ENCODE measurements around the gene LGALS16. TPM values are rescaled to one million over a fixed set of nuclear protein-coding genes. Genes with fewer than 3 reads are reported as not detected.
A peak's percentile ranks its signal among the peaks of the same experiment; 100 is the strongest.

The LGALS16 gene
- total and polyA plus RNA-seq, 10 of the 15 experiments (the other 5 are each of a cell fraction or from before 2014, with no cell fraction given), result not detected

- TF ChIP-seq MYC (IDR thresholded peaks at IDR 0.05; ENCODE audit: insufficient read depth, insufficient read length, insufficient replicate concordance, low read length, severe bottlenecking) (peak; percentile 33), YY1 (IDR thresholded peaks at IDR 0.05; ENCODE audit: low read depth, low read length) (peak; percentile 39; the same call in 1 of the 2 replicates), SPI1 (IDR thresholded peaks at IDR 0.05; ENCODE audit: borderline replicate concordance, insufficient read depth, low read depth, low read length) (peak; percentile 15; the same call in 1 of the 2 replicates), CUX1 (IDR thresholded peaks at IDR 0.05; ENCODE audit: insufficient replicate concordance, low read depth, low read length) (no peak), POLR2A (IDR thresholded peaks at IDR 0.05; ENCODE audit: low read depth, low read length) (peak; percentile 85), NBN (IDR thresholded peaks at IDR 0.05) (no peak; the same call in 1 of the 2 replicates), RB1 (IDR thresholded peaks at IDR 0.05; ENCODE audit: borderline replicate concordance) (no peak), YBX1 (IDR thresholded peaks at IDR 0.05) (no peak), ZNF592 (IDR thresholded peaks at IDR 0.05) (no peak), ATF2 (IDR thresholded peaks at IDR 0.05; ENCODE audit: low read length) (no peak), TCF12 (IDR thresholded peaks at IDR 0.05; ENCODE audit: low read depth, low read length) (0 out of 2 replicates have a peak, but pooled peaks have one; percentile 40), ZSCAN29 (IDR thresholded peaks at IDR 0.05) (no peak), STAT1 (conservative IDR thresholded peaks at IDR 0.05) (no peak)
- TF ChIP-seq, protein P1, sequence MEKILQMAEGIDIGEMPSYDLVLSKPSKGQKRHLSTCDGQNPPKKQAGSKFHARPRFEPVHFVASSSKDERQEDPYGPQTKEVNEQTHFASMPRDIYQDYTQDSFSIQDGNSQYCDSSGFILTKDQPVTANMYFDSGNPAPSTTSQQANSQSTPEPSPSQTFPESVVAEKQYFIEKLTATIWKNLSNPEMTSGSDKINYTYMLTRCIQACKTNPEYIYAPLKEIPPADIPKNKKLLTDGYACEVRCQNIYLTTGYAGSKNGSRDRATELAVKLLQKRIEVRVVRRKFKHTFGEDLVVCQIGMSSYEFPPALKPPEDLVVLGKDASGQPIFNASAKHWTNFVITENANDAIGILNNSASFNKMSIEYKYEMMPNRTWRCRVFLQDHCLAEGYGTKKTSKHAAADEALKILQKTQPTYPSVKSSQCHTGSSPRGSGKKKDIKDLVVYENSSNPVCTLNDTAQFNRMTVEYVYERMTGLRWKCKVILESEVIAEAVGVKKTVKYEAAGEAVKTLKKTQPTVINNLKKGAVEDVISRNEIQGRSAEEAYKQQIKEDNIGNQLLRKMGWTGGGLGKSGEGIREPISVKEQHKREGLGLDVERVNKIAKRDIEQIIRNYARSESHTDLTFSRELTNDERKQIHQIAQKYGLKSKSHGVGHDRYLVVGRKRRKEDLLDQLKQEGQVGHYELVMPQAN (conservative IDR thresholded peaks at IDR 0.05), result peak; percentile 57
- TF ChIP-seq, protein P2, sequence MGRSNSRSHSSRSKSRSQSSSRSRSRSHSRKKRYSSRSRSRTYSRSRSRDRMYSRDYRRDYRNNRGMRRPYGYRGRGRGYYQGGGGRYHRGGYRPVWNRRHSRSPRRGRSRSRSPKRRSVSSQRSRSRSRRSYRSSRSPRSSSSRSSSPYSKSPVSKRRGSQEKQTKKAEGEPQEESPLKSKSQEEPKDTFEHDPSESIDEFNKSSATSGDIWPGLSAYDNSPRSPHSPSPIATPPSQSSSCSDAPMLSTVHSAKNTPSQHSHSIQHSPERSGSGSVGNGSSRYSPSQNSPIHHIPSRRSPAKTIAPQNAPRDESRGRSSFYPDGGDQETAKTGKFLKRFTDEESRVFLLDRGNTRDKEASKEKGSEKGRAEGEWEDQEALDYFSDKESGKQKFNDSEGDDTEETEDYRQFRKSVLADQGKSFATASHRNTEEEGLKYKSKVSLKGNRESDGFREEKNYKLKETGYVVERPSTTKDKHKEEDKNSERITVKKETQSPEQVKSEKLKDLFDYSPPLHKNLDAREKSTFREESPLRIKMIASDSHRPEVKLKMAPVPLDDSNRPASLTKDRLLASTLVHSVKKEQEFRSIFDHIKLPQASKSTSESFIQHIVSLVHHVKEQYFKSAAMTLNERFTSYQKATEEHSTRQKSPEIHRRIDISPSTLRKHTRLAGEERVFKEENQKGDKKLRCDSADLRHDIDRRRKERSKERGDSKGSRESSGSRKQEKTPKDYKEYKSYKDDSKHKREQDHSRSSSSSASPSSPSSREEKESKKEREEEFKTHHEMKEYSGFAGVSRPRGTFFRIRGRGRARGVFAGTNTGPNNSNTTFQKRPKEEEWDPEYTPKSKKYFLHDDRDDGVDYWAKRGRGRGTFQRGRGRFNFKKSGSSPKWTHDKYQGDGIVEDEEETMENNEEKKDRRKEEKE (IDR thresholded peaks at IDR 0.05), result no peak
These were observed 24.1 kb downstream of the LGALS16 start (continued) for GRCh38 chr19:39679791-39680168.

Data from GM12878 (cell line).